ENCODE measurements around the gene HYOU1. TPM values are rescaled to one million over a fixed set of nuclear protein-coding genes. Genes with fewer than 3 reads are reported as not detected.

The HYOU1 gene
- total and polyA plus RNA-seq, 2 donors (not counting 1 experiment from before 2014, with no cell fraction given) = 73.7 to 85.6 TPM

DNA sequence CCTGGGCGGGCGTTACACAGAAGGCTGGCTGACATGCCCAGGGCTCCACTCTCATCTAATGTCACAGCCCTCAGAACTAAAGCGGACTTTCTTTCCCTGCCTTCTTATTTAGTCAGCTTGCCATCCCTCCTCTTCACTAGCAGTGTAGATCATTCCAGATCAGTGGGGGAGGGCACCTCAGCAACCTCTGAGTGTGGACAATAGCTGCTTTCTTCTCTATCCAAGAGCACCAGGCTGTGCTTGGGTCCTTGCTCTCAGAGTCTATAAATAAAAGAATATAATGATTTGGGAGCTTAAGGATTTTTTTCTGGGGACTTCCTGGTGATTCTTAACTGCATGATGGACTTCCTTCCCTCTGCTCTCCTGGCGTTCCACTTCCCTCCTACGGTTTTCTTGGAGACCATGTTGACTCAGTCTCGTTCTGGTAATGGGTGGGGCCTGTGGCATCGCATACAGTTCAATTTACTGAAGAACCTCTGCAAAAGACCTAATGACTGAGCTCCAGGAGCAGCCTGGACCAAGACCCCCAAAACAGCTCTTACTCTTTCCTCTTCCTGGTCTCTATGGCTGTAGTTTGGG lies 24.8 kb upstream of the HYOU1 start:
- TF ChIP-seq, protein P1, sequence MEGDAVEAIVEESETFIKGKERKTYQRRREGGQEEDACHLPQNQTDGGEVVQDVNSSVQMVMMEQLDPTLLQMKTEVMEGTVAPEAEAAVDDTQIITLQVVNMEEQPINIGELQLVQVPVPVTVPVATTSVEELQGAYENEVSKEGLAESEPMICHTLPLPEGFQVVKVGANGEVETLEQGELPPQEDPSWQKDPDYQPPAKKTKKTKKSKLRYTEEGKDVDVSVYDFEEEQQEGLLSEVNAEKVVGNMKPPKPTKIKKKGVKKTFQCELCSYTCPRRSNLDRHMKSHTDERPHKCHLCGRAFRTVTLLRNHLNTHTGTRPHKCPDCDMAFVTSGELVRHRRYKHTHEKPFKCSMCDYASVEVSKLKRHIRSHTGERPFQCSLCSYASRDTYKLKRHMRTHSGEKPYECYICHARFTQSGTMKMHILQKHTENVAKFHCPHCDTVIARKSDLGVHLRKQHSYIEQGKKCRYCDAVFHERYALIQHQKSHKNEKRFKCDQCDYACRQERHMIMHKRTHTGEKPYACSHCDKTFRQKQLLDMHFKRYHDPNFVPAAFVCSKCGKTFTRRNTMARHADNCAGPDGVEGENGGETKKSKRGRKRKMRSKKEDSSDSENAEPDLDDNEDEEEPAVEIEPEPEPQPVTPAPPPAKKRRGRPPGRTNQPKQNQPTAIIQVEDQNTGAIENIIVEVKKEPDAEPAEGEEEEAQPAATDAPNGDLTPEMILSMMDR (conservative IDR thresholded peaks at IDR 0.05 in 1 of 2, IDR thresholded peaks at IDR 0.05 in 1 of 2; ENCODE audit: low read depth in 1 of 2, low read length in 2 of 2) = no peak
- no peak for TF ChIP-seq EZH2 (IDR thresholded peaks at IDR 0.05; ENCODE audit: low read length, missing control alignments)
- Histone ChIP-seq H2AFZ (ENCODE audit: low read length) (no peak overlapping the region), H4K20me1 (ENCODE audit: control insufficient read depth, extremely low read depth, insufficient read depth, low read length) (no peaks in the 10 kb centered on the region), H3K9ac (ENCODE audit: insufficient read depth, low read length) (no peak overlapping the region), H3K4me1 (ENCODE audit: control insufficient read depth, extremely low read depth, insufficient read depth, low read length) (peaks cover 4% of the 10 kb centered on the region), H3K27ac (ENCODE audit: insufficient read depth, low read length) (no peak overlapping the region), H3K36me3 (ENCODE audit: control insufficient read depth, insufficient read depth, low read length) (peaks cover 22% of the 10 kb centered on the region), H3K9me3 (ENCODE audit: control insufficient read depth, insufficient read depth, low read depth, low read length) (no peaks in the 10 kb centered on the region), H3K79me2 (ENCODE audit: control insufficient read depth, insufficient read depth, low read length) (peaks cover 11% of the 10 kb centered on the region), H3K4me3 (replicated peaks in 1 of 4; ENCODE audit: control extremely low read depth in 1 of 4, insufficient read depth in 1 of 4, low read depth in 3 of 4, low read length in 4 of 4) (no peak overlapping the region), H3K27me3 (ENCODE audit: control insufficient read depth, insufficient read depth, low read length) (no peaks in the 10 kb centered on the region), H3K4me2 (ENCODE audit: extremely low read depth, insufficient read depth, low read length) (no peak overlapping the region)
- no peak for DNase-seq (ENCODE audit: low read depth in 2 of 2)

- Histone ChIP-seq H3K9ac (ENCODE audit: insufficient read depth, low read length) (no peak overlapping the region), H3K4me3 (replicated peaks in 1 of 4; ENCODE audit: control extremely low read depth in 1 of 4, insufficient read depth in 1 of 4, low read depth in 3 of 4, low read length in 4 of 4) (no peak overlapping the region), H3K79me2 (ENCODE audit: control insufficient read depth, insufficient read depth, low read length) (no peaks in the 10 kb centered on the region), H3K27me3 (ENCODE audit: control insufficient read depth, insufficient read depth, low read length) (no peaks in the 10 kb centered on the region), H4K20me1 (ENCODE audit: control insufficient read depth, extremely low read depth, insufficient read depth, low read length) (no peaks in the 10 kb centered on the region), H3K27ac (ENCODE audit: insufficient read depth, low read length) (no peak overlapping the region), H3K36me3 (ENCODE audit: control insufficient read depth, insufficient read depth, low read length) (peaks cover 25% of the 10 kb centered on the region), H2AFZ (ENCODE audit: low read length) (no peak overlapping the region), H3K9me3 (ENCODE audit: control insufficient read depth, insufficient read depth, low read depth, low read length) (no peaks in the 10 kb centered on the region), H3K4me2 (ENCODE audit: extremely low read depth, insufficient read depth, low read length) (no peak overlapping the region), H3K4me1 (ENCODE audit: control insufficient read depth, extremely low read depth, insufficient read depth, low read length) (no peaks in the 10 kb centered on the region)
- DNase-seq (ENCODE audit: low read depth in 2 of 2) = no peak
- TF ChIP-seq, protein P1 (conservative IDR thresholded peaks at IDR 0.05 in 1 of 2, IDR thresholded peaks at IDR 0.05 in 1 of 2; ENCODE audit: low read depth in 1 of 2, low read length in 2 of 2) = no peak
- TF ChIP-seq EZH2 (IDR thresholded peaks at IDR 0.05; ENCODE audit: low read length, missing control alignments) = no peak
Observed at GRCh38 chr11:119078675-119079420, 21.8 kb upstream of the HYOU1 start.

DNA sequence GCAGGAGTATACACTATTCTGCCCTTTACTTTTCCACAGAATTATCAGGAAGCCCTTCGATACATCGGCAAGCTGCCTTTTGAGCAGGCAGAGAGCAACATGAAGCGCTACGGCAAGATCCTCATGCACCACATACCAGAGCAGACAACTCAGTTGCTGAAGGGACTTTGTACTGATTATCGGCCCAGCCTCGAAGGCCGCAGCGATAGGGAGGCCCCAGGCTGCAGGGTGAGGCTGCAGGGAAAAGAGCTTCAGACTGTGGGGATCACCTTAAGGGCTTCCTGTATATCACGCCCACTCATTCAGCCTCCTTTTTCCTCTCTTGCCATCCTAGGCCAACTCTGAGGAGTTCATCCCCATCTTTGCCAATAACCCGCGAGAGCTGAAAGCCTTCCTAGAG lies 20.8 kb upstream of the HYOU1 start:
- TF ChIP-seq EZH2 (IDR thresholded peaks at IDR 0.05; ENCODE audit: low read length, missing control alignments) = no peak
- TF ChIP-seq, protein P1 (conservative IDR thresholded peaks at IDR 0.05 in 1 of 2, IDR thresholded peaks at IDR 0.05 in 1 of 2; ENCODE audit: low read depth in 1 of 2, low read length in 2 of 2) = no peak
- Histone ChIP-seq H3K79me2 (ENCODE audit: control insufficient read depth, insufficient read depth, low read length) (no peaks in the 10 kb centered on the region), H2AFZ (ENCODE audit: low read length) (no peak overlapping the region), H4K20me1 (ENCODE audit: control insufficient read depth, extremely low read depth, insufficient read depth, low read length) (no peaks in the 10 kb centered on the region), H3K27me3 (ENCODE audit: control insufficient read depth, insufficient read depth, low read length) (no peaks in the 10 kb centered on the region), H3K4me3 (replicated peaks in 1 of 4; ENCODE audit: control extremely low read depth in 1 of 4, insufficient read depth in 1 of 4, low read depth in 3 of 4, low read length in 4 of 4) (no peak overlapping the region), H3K4me2 (ENCODE audit: extremely low read depth, insufficient read depth, low read length) (no peak overlapping the region), H3K4me1 (ENCODE audit: control insufficient read depth, extremely low read depth, insufficient read depth, low read length) (no peaks in the 10 kb centered on the region), H3K36me3 (ENCODE audit: control insufficient read depth, insufficient read depth, low read length) (peaks cover 27% of the 10 kb centered on the region), H3K9me3 (ENCODE audit: control insufficient read depth, insufficient read depth, low read depth, low read length) (no peaks in the 10 kb centered on the region), H3K27ac (ENCODE audit: insufficient read depth, low read length) (no peak overlapping the region), H3K9ac (ENCODE audit: insufficient read depth, low read length) (no peak overlapping the region)
- DNase-seq (ENCODE audit: low read depth in 2 of 2) = no peak
